T-helper 1 cell treated with Interleukin-12 subunit alpha and Interleukin-12 subunit beta and Interleukin-4 antibody, amounts not matched to agents 30 ng/mL and 1 ng/mL, for 36 hours (primary cell): ENCODE results near the gene NELFCD. TPM values are rescaled to one million over a fixed set of nuclear protein-coding genes. Genes with fewer than 3 reads are reported as not detected.

Experiments
- intact Hi-C: fragments of 100-400 bp; cut with micrococcal nuclease; formaldehyde crosslinking; loops from one replicate; pipeline ENCODE4 v1.15.1; 2024
- total RNA-seq: library from RNA; stranded (reverse); gene quantifications from 2 replicates; pipeline ENCODE4 v1.2.3, GENCODE V29; 2022

The NELFCD gene
- total RNA-seq, 1 donor from 2014 or later = 73.7 TPM

DNA sequence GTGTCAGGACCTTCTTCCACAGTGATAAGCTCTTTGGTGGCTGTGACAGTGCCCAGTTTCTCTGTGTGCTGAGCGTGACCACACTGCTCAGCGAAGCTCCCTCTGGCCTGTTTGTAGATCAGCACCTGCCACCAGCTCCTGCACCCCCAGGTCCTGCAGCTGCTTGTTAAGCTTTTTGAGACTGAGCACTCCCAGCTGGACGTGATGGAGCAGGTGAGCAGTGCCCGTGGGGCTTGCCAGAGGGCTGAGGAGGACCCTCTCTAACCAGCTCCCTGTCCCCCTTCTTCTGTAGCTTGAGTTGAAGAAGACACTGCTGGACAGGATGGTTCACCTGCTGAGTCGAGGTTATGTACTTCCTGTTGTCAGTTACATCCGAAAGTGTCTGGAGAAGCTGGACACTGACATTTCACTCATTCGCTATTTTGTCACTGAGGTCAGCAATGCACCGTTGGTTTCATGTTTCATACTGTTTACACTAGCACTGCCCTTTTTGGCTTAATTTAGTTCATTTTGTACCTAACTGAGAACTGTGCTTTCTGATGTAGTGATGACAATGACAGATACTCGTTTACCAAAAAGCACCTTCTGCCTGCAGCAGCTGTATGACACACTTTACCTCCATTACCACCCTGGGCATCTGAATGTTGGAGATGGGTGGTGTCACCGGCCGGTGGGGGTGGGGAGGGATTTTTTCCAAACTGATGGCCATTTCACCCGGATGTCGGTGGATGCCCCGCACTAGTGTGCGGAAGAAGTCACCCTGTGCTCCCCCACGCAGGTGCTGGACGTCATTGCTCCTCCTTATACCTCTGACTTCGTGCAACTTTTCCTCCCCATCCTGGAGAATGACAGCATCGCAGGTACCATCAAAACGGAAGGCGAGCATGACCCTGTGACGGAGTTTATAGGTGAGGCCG, 12.5 kb downstream of the NELFCD start:
- intact Hi-C loops = no loop called here

DNA sequence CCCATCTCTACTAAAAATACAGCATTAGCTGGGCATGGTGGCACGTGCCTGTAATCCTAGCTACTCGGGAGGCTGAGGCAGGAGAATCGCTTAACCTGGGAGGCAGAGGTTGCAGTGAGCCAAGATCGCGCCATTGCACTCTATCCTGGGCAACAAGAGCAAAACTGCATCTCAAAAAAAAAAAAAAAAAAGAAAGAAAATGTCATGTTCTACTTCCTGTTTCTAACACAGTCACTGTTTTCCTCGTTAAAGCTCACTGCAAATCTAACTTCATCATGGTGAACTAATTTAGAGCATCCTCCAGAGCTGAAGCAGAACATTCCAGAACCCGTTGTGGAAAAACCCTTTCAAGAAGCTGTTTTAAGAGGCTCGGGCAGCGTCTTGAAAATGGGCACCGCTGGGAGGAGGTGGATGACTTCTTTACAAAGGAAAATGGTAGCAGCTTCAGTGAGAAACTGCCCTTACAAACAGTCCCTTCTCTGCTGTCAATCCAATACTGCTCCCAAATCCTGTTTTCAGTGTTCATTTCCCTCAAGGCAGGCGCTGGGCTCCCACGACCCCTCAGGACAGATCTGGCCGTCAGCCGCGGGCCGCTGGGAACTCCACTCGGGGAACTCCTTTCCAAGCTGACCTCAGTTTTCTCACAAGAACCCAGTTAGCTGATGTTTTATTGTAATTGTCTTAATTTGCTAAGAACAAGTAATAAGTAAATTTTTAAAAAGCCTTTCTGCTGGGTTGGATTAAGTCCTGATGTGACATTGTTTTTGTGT, 13.5 kb downstream of the NELFCD start:
- intact Hi-C loops = no loop called here

DNA sequence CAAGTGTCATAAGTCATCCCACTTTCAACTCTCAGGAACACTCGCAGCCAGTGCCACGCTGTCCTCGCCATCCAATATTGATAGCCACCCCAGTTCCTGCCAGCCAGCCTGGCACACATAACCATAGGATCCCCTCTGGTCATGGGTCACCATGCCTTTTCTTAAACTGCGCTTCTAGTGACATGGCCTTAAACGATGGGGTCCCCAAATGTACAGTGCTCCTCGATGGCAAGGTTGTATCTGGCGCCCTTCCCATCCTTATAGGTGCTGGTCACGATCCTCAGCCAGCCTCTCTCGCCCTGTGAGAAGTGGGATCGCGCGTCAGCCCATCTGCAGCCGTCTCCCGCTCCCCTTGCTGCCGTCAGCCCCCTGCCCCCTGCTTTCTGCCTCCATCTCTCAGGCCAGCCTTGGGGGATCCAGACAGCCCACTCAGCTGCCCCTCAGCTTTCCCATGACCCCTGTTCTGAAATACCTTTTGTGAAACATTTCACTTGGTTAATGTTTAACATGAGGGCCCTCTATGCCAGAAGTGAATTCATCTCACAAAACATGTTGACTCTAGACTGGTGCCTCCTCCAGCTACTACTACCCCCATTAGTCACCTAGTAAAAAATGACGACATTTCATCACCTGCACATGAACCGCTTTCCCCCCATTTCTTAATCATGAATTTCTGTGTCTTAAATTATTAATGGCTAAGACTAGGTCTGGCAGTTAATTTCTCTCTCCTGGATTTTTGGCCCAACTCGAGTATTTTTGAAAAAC, 14.6 kb downstream of the NELFCD start:
- intact Hi-C loops = no loop called here

DNA sequence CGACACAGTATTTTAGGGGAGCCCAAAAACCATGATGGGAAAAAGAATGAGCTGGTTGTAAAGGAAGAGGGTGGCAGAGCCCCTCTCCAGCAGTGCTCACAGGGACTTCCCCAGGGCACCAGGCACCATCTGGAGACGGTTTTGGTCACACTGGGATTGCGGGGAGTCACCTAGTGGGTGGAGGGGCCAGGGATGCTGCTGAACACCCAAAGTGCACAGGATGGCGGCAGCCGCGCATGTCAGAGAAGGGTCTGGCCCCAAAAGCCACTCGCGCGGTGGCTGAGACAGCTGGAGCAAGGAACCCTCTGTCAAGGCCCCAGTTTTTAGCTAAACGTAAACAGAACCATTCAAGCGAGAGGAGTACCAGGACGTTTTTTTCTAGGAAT, 15.2 kb downstream of the NELFCD start:
- intact Hi-C loops = no loop called here

DNA sequence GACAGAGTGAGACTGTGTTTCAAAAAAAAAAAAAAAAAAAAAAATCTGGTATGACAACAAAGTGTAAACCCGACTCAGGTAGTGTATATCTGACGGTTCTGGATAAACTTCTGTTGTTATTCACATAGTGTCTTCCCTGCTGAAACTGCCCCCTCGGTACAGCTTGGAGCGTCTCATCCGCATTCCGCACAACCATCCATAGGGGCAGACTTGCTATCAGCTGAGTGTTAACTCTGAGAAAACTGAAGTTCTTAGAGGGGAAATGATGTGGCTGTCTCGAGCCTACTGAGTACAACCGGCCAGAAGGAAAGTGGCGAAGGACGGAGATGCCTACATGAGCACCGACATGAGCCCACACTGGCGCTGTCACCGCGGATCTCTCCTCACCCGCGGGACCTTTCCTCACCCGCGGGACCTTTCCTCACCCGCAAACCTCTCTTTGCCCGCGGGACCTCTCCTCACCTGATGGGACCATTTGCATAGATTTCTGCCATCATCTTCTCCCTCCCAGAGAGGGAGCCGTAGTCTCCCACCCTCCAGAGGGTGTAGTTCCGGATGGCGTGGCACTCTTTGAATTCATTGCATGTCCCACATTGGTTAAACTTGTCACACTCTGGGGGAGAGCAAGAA, 16.2 kb downstream of the NELFCD start:
- intact Hi-C loops = no loop called here

DNA sequence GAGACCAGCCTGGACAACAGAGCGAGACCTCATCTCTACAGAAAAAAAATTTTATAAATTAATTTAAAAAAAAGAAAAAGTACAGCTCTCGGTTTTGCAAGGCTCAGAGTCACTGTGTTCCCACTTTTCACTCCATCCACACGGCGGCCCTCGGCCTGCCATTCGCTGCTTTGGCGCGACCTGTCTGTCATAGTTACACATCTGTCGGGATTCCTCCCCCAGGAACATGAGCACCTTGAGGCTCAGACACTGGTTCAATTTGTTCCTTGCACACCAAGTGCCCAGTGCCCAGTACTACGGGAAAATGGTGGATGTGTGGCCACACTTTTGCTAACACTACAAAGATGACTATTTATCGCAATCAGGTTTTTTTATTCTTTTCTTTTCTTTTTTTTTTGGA, 17.6 kb downstream of the NELFCD start:
- intact Hi-C loops = no loop called here

DNA sequence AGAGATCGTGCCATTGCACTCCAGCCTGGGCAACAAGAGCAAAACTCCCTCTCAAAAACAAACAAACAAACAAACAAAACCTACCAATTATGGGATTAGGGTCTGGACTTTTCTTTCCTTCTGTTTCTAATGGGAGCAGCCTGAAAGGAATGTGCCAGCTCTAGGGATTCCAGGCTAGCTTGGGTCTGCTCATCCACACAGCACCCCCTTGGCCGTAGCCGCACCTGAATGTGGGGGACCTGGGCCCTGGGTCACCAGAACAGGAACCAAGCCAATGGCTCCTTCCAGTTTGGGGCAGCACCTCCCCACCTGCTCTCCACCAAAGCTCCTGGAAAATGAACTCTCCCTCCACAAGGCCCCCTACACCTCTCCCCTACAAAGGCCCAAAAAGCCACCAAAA, 19.3 kb downstream of the NELFCD start:
- intact Hi-C loops = loop anchor here (10.0 kb wide), 1 partner anchor 696 kb away; the partner anchor contains the start of gene RAB22A

DNA sequence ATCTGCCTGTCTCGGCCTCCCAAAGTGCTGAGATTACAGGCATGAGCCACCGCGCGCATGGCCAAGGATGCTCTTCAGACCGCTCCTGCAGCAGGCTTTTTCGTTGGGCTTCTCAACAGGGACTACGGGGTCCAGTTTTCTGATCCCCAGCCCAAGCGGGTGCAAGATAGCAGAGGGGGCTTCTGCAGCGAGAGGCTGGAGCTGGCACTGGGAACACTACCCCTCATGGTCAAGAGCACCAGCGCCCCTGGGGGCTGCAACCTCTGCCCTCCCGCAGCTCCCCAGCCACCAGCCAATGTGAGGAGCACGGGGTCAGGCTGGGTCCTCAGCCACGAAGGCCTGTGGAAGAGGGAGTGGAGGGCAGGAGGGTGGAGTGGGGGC, 20.0 kb downstream of the NELFCD start:
- intact Hi-C loops = loop anchor here (10.0 kb wide), 1 partner anchor 696 kb away; the partner anchor contains the start of gene RAB22A

DNA sequence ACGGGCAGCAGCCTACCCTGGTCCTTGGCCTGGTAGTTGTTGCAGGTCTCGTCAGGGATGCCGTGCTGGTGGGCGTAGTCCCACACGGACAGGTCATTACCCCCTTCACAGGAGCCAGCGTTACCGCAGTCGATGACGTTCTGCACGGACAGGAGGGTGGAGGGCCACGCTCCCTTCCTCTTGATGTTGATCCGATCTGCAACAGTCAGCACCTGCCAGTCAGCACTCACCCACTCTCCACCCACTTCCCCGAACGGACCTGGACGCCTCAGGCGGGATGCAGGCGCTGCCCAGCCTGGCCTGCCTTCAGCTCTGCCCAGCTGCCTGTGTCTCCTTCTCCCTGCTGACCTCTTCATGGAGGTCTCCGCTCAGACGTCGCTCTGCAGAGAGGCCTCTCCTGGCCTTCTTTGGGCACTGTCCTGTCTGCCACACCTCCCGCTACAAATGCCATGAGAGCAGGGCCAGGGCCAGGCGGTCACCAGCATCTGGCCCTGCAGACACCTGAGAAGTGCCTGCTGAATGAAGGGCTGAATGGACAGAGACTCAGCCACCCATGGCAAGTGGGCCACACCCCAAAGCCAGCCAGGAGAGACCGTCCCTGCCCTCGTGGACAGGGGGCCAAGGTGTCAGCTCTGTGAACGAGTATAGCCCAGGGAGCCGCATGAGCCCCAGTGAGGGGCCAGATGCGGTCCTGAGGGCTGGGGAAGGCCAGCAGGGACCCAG, 20.6 kb downstream of the NELFCD start:
- intact Hi-C loops = loop anchor here (10.0 kb wide), 1 partner anchor 697 kb away; the partner anchor contains the start of gene RAB22A

DNA sequence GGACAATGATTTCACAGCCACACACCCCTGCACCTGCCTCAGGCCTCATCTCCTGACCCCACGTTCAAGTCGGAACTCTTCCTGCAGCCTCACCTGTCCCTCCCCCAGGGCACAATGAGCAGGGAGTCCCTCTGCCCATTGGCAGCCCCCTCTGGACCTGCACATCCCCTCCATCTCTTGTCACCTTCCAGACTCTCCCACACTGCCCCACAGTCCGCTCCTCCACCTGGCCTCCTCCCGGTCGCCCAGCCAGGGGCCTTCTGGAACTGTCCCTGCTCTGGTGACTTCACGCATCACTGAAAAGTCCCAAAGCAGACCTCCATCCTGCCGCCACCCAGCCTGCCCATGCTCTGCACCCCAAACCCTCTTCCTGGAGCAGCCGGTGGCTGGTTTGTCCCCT, 21.3 kb downstream of the NELFCD start:
- intact Hi-C loops = loop anchor here (10.0 kb wide), 1 partner anchor 698 kb away; the partner anchor contains the start of gene RAB22A

DNA sequence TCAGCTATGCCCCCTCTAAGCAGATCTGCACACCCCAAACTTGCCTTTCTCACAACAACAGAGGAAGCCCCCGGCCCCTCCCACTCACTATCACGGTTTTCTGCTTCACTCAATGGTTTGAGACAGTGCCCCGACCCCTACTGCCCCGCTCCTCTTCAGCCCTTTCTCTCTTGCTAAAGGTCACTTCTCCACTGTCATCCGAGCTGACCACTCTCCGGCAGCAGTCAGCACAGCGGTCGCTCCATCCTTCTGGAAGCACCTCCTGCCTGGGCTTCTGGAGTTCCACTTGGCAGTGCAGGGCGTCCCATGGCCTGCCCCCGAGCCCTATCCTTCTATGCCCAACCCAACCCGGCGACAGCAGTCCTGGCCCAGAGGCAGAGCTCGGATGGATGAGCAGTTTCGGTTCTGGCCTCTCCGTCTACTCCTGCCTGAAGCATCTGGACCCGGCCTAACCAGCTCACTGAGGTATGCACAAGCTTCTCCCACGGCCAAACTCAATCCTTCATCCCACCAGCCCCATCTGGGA, 21.9 kb downstream of the NELFCD start:
- intact Hi-C loops = loop anchor here (10.0 kb wide), 1 partner anchor 698 kb away; the partner anchor contains the start of gene RAB22A

DNA sequence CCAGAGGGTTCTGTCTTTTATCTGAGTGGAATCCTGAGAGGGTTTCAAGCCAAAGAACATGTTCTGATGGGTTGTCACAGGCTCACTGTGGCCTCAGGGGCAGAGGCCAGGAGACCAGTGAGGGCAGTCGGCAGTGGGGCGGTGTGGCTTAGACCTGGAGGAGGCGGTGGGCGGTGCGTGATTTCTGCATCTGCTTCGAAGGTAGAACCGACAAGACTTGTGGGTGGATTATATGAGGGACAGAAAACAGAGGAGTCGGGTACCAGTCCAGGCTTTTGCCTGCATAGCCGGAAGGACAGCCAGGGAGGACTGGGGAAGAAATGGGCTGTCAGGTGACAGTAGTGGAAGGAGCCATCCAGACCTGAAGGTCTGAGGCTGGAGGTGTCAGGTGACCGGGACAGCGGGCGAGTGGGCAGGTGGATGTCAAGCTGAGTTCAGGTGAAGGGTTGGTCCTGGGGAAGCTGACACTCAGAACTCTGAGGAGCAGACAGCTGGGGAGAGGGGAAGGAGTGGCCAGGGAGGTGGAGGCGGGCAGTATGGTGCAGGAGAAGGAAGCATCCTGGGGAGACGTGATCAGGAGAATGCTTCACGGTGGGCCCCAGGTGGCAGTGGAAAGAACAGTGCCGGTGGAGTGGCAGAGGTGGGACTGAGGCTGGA, 22.9 kb downstream of the NELFCD start:
- intact Hi-C loops = loop anchor here (2.0 to 10.0 kb wide), 2 partner anchors 39 to 699 kb away; partner anchors contain the start of genes PRELID3B and RAB22A

DNA sequence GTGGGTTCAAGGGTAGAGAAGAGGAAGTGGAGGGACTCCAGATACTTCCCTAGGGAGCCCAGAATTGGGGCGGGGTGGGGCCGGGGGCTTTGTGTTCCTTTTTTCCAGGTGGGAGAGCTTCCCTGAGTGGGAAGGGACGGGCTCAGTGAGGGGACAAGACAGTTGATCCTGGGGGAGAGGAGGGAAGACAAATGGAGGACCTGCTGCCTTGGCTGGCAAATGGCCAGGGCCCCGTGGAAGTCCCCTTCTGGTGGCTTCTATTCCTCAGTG, 23.4 kb downstream of the NELFCD start:
- intact Hi-C loops = loop anchor here (2.0 to 10.0 kb wide), 2 partner anchors 38 to 700 kb away; partner anchors contain the start of genes PRELID3B and RAB22A

DNA sequence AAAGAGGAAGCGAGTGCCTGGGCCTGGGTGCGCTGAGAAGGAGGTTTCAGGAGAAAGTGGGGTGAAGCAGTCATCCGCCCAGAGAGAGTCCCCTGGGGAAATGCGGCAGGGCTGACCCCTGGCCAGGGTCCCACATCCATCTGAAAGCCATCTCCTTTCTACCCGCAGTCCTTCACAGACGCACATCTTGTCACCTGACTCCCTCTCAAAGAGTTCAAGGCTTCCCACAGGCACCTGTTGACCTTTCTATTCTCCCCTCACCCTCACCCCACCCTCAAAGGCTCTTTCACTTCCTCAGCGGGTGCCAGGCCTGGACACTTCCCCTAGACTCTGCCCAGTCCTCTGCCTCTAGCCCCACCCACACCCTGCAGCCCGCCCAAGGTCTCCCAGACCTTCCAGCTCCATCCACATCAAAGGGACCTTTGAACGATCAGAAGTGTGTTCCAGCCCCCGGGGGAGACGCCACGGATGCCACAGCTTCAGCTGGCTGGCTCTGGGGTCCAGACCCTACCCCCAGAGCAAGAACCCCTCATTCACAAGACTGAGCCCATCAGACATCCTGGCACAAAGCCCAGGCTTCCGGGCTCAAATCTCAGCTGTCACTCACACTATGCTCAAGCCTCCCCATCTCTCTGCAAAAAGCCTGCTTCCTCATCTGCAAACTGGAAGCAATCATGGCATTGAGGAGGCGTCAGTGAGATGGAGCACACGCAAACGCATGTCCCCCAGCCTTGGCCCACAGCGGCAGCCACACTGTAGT, 23.9 kb downstream of the NELFCD start:
- intact Hi-C loops = loop anchor here (1.0 to 10.0 kb wide), 3 partner anchors 24 to 700 kb away; partner anchors contain the start of genes NELFCD, PRELID3B and RAB22A

DNA sequence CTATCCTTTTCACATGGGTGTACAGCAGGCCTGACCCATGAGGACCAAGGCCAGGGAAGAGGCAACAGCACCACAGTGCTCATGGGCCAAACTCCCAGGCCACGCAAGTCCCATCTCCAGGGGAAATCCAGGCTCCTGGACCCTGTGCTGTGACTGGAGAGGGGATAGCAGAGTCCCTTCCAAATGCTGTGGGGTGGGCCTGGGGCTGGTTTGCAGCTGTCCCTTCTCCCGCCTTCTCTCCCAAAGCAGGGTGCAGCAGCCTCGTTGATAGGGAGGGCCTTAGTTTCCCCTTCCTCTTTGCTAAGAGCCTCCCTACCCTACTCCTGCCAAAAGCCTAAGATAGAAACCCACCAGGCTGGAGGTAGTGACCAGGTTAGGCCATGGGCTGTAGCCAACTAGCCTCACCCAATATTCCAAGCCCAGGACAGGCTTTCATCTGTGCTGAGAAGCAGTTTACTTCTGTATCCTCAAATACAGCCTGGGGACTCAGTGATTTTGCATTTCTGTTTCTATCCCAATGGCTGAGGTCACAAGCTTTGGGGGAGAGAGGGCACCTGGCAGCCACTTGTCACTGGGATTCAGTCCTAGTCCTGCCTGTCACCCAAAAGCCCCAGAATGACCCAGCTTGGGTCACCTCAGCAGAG, 24.6 kb downstream of the NELFCD start:
- intact Hi-C loops = loop anchor here (1.0 to 10.0 kb wide), 3 partner anchors 24 to 701 kb away; partner anchors contain the start of genes NELFCD, PRELID3B and RAB22A

DNA sequence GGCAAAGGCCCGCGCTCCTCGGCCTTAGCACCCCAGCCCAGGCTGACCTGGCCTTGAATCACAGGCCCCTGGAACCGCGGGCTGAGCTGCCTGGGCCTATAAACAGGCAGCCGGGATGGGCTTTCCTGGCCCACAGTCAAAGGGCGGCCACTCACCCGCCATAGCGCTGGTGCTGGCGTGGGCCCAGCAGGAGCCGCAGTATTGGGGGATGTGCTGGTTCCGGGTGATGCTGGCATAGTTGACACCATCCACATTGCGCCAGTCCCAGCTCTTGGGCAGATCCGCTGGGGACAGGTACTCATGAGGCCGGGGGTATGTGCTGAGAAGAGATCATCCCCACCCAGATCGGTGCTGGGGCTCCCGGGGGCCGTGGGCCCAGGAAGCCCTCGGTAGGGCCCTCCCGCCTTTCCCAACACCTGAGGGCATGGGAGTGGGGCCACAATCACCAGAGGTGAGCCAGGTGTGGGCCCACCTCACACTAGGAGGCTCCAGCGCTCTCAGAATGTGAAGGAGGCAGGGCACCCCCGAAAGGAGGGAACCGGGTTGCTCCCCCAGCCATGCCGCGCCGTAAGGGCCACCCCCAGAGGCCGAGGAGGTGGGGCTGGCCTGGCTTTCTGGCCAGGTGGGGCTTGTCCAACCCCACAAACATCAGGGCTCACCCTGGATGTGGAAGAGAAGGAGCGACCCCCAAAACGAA, 25.3 kb downstream of the NELFCD start:
- intact Hi-C loops = loop anchor here (10.0 kb wide), 1 partner anchor 702 kb away; the partner anchor contains the start of gene RAB22A
